ENCODE data around the gene SOHLH2. TPM values are rescaled to one million over a fixed set of nuclear protein-coding genes. Genes with fewer than 3 reads are reported as not detected.

The SOHLH2 gene
- total RNA-seq, 1 experiment from 2014 or later, result not detected

DNA sequence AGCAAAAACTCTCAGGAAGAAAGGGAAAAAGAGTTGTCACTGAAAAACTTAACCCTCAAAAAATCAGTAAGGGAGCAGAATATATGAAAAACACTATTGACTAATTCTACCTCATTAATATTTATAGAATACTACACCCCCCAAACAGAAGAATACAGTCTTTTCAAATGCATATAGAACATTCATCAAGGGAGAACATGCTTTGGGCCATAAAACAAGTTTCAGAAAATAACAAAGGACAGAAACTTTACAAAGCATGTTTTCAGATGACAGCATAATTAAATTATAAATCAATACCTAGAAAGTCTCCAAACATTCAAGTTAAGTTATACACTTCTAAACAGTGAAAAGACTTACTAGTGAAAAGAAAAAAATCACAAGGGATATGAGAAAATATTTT, 30.5 kb downstream of the SOHLH2 start:
- ATAC-seq (no peak), DNase-seq (no peak)
- Histone ChIP-seq H3K9ac (ENCODE audit: low read length) (no peak overlapping the region), H3K79me2 (ENCODE audit: low read length) (no peaks in the 10 kb centered on the region), H3K36me3 (ENCODE audit: low read depth, low read length) (no peaks in the 10 kb centered on the region), H3K9me2 (replicated peaks; ENCODE audit: low read length) (no peaks in the 10 kb centered on the region), H4K20me1 (ENCODE audit: low read length) (no peaks in the 10 kb centered on the region), H3F3A (ENCODE audit: low read length, unreplicated experiment) (no peaks in the 10 kb centered on the region), H3K4me1 (ENCODE audit: insufficient read depth, low read length) (no peaks in the 10 kb centered on the region), H3K4me3 (ENCODE audit: low read length) (no peak overlapping the region), H3K4me2 (ENCODE audit: low read length) (no peak overlapping the region), H3K27me3 (ENCODE audit: low read length) (0 out of 2 replicates have a peak, but pooled peaks cover 2% of the 10 kb centered on the region), H2AFZ (ENCODE audit: low read length) (no peak overlapping the region), H3K27ac (ENCODE audit: low read length) (no peak overlapping the region), H3K9me3 (ENCODE audit: low read length) (no peaks in the 10 kb centered on the region)
- intact Hi-C loops (cut with micrococcal nuclease), result no loop called here
- ChIA-PET CTCF (no interaction called here), POLR2A (ENCODE audit: unreplicated experiment) (no interaction called here)
- TF ChIP-seq, protein P1, sequence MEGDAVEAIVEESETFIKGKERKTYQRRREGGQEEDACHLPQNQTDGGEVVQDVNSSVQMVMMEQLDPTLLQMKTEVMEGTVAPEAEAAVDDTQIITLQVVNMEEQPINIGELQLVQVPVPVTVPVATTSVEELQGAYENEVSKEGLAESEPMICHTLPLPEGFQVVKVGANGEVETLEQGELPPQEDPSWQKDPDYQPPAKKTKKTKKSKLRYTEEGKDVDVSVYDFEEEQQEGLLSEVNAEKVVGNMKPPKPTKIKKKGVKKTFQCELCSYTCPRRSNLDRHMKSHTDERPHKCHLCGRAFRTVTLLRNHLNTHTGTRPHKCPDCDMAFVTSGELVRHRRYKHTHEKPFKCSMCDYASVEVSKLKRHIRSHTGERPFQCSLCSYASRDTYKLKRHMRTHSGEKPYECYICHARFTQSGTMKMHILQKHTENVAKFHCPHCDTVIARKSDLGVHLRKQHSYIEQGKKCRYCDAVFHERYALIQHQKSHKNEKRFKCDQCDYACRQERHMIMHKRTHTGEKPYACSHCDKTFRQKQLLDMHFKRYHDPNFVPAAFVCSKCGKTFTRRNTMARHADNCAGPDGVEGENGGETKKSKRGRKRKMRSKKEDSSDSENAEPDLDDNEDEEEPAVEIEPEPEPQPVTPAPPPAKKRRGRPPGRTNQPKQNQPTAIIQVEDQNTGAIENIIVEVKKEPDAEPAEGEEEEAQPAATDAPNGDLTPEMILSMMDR (conservative IDR thresholded peaks at IDR 0.05; ENCODE audit: low read depth, low read length), result no peak
- TF ChIP-seq EZH2 (IDR thresholded peaks at IDR 0.05; ENCODE audit: low read length, unreplicated experiment) (no peak), EZH2phosphoT487 (IDR thresholded peaks at IDR 0.05; ENCODE audit: borderline replicate concordance, low read length) (no peak)
- BruUV-seq (replicated peaks), result no TSS peak

GRCh38 chr13:36175621-36176020, 38.7 kb downstream of the SOHLH2 start:
- Histone ChIP-seq H3K36me3 (ENCODE audit: low read depth, low read length) (no peaks in the 10 kb centered on the region), H3K9me2 (replicated peaks; ENCODE audit: low read length) (no peaks in the 10 kb centered on the region), H3K79me2 (ENCODE audit: low read length) (no peaks in the 10 kb centered on the region), H3K9me3 (ENCODE audit: low read length) (no peaks in the 10 kb centered on the region), H4K20me1 (ENCODE audit: low read length) (no peaks in the 10 kb centered on the region), H3K4me1 (ENCODE audit: insufficient read depth, low read length) (no peaks in the 10 kb centered on the region), H3F3A (ENCODE audit: low read length, unreplicated experiment) (no peaks in the 10 kb centered on the region), H3K27ac (ENCODE audit: low read length) (no peak overlapping the region), H3K9ac (ENCODE audit: low read length) (no peak overlapping the region), H2AFZ (ENCODE audit: low read length) (no peak overlapping the region), H3K27me3 (ENCODE audit: low read length) (peaks cover 31% of the 10 kb centered on the region), H3K4me3 (ENCODE audit: low read length) (no peak overlapping the region), H3K4me2 (ENCODE audit: low read length) (no peak overlapping the region)
- ChIA-PET POLR2A (ENCODE audit: unreplicated experiment) (no interaction called here), CTCF (no interaction called here)
- TF ChIP-seq, protein P1 (conservative IDR thresholded peaks at IDR 0.05; ENCODE audit: low read depth, low read length), result no peak
- TF ChIP-seq EZH2 (IDR thresholded peaks at IDR 0.05; ENCODE audit: low read length, unreplicated experiment), result no peak
- TF ChIP-seq EZH2phosphoT487 (IDR thresholded peaks at IDR 0.05; ENCODE audit: borderline replicate concordance, low read length), result no peak
- ATAC-seq, result no peak
- DNase-seq, result no peak
- no TSS peak for BruUV-seq (replicated peaks)
- intact Hi-C loops (cut with micrococcal nuclease), result no loop called here

DNA sequence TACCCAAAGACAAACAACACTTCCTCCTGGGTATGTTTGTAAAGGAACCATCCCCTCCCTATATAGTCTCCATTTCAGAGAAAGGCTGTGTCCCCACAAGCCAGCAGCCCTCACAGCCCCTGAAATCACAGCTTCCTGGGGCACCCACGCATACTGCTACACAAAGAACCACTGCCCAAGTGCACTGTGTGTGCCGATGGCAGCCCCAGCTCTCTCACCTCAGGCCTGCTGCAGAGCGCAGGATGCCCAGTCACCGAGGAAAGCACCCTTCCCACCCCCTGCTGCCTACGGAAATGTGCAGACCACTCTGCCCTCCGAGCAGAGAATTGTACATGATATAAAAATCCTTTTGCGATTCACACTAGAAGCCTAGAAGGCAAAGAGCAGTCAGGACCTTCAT, 39.4 kb downstream of the SOHLH2 start:
- no peaks in the 10 kb centered on the region for H3K4me1 ChIP-seq (ENCODE audit: insufficient read depth, low read length)
- H3F3A ChIP-seq (ENCODE audit: low read length, unreplicated experiment), result no peaks in the 10 kb centered on the region

More for the DNA sequence above, 39.4 kb downstream of the SOHLH2 start:
- Histone ChIP-seq H3K36me3 (ENCODE audit: low read depth, low read length) (no peaks in the 10 kb centered on the region), H3K27me3 (ENCODE audit: low read length) (peaks cover 35% of the 10 kb centered on the region), H3K9ac (ENCODE audit: low read length) (no peak overlapping the region), H2AFZ (ENCODE audit: low read length) (no peak overlapping the region), H3K4me2 (ENCODE audit: low read length) (no peak overlapping the region), H3K9me2 (replicated peaks; ENCODE audit: low read length) (no peaks in the 10 kb centered on the region), H3K79me2 (ENCODE audit: low read length) (no peaks in the 10 kb centered on the region), H3K27ac (ENCODE audit: low read length) (no peak overlapping the region), H3K9me3 (ENCODE audit: low read length) (no peaks in the 10 kb centered on the region), H4K20me1 (ENCODE audit: low read length) (no peaks in the 10 kb centered on the region), H3K4me3 (ENCODE audit: low read length) (no peak overlapping the region)
- TF ChIP-seq EZH2 (IDR thresholded peaks at IDR 0.05; ENCODE audit: low read length, unreplicated experiment) (no peak), EZH2phosphoT487 (IDR thresholded peaks at IDR 0.05; ENCODE audit: borderline replicate concordance, low read length) (no peak)
- TF ChIP-seq, protein P1 (conservative IDR thresholded peaks at IDR 0.05; ENCODE audit: low read depth, low read length), result no peak
- no peak for DNase-seq
- BruUV-seq (replicated peaks), result no TSS peak
- CTCF ChIA-PET, result no interaction called here
- ATAC-seq, result no peak
- POLR2A ChIA-PET (ENCODE audit: unreplicated experiment), result no interaction called here
- intact Hi-C loops (cut with micrococcal nuclease), result no loop called here
